GM21526 (cell line): ENCODE results near the gene CBY2.
A peak's percentile ranks its signal among the peaks of the same experiment; 100 is the strongest.

Source experiments
- ATAC-seq: cut with Tn5 transposase; IDR thresholded peaks from one replicate; pipeline ENCODE4 v1.9.1; 2021; ENCODE audit warnings: moderate library complexity; ENCODE audit not compliant: unreplicated experiment, low FRiP score

CBY2 gene

GRCh38 chr13:45700971-45701900, 884 bp upstream of the CBY2 start:
- peak; percentile 61 for ATAC-seq

GRCh38 chr13:45702869-45703391, 810 bp downstream of the CBY2 start:
- no peak for ATAC-seq

GRCh38 chr13:45704211-45704739, 2.2 kb downstream of the CBY2 start:
- no peak for ATAC-seq

- ATAC-seq, result no peak
Measured at GRCh38 chr13:45704854-45705695, 3.0 kb downstream of the CBY2 start.

- ATAC-seq, result peak; percentile 50
Measured at GRCh38 chr13:45705918-45706317, 3.8 kb downstream of the CBY2 start.

GRCh38 chr13:45707516-45708100, 5.5 kb downstream of the CBY2 start:
- no peak for ATAC-seq

GRCh38 chr13:45711951-45712350, 9.8 kb downstream of the CBY2 start:
- no peak for ATAC-seq

GRCh38 chr13:45713106-45713690, 11.1 kb downstream of the CBY2 start:
- ATAC-seq, result no peak

GRCh38 chr13:45713721-45714120, 11.6 kb downstream of the CBY2 start:
- ATAC-seq, result no peak

GRCh38 chr13:45714170-45714569, 12.1 kb downstream of the CBY2 start:
- no peak for ATAC-seq

GRCh38 chr13:45715351-45715750, 13.2 kb downstream of the CBY2 start:
- no peak for ATAC-seq

GRCh38 chr13:45717349-45717748, 15.2 kb downstream of the CBY2 start:
- ATAC-seq, result no peak

GRCh38 chr13:45718063-45718462, 15.9 kb downstream of the CBY2 start:
- no peak for ATAC-seq

GRCh38 chr13:45718992-45719391, 16.9 kb downstream of the CBY2 start:
- ATAC-seq, result no peak

GRCh38 chr13:45721203-45721731, 19.1 kb downstream of the CBY2 start:
- no peak for ATAC-seq

- no peak for ATAC-seq
Measured at GRCh38 chr13:45723798-45724197, 21.7 kb downstream of the CBY2 start.

GRCh38 chr13:45728759-45729158, 26.6 kb downstream of the CBY2 start:
- peak; percentile 63 for ATAC-seq

- ATAC-seq, result no peak
Measured at GRCh38 chr13:45731455-45731854, 29.3 kb downstream of the CBY2 start.

GRCh38 chr13:45732916-45733315, 30.8 kb downstream of the CBY2 start:
- no peak for ATAC-seq

GRCh38 chr13:45733361-45733760, 31.2 kb downstream of the CBY2 start:
- ATAC-seq, result no peak
